D721Med (cell line): ENCODE data around the gene PKDCC.
"Not testable (repeated sequence)": the region's sequence is repeated elsewhere in the genome, so short reads cannot be mapped to it uniquely, and the experiment has no call there.

Source experiments
- DNase-seq: peaks from one replicate; pipeline ENCODE4 v3.0.0; 2011; ENCODE audit warnings: low spot score; ENCODE audit not compliant: insufficient read length
- FAIRE-seq: peaks from 2 replicates; lab custom pipeline; 2011; peaks lifted over from hg19 to GRCh38; lab: Jason Lieb, UNC
- TF ChIP-seq, protein P1 (sequence below): IDR thresholded peaks from 2 replicates; pipeline ENCODE4 v1.5.1; 2012; ENCODE audit warnings: mild to moderate bottlenecking, control low read depth; ENCODE audit not compliant: insufficient read depth; ENCODE audit errors: missing control alignments

PKDCC gene

DNA sequence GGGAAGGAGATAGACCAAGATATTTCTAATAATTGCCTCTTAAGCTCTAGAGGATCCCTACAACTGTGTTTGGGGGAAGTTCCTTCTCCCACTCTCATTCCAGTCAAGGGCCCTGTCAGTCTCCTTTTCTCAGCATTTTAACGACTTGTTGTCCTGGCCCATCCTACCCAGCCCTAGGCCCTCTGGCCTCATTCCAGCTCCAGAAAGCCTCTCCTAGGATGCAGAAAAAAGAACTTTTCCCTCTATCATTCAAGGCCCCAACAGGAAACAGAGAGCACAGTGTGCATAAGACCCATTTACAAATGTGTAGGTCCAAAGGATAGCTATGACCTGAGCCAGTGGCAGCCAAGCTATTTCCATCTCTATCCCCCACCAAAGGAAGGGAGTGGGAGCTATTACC lies 14.0 kb downstream of the PKDCC start:
- no peak for DNase-seq
- TF ChIP-seq, protein P1, sequence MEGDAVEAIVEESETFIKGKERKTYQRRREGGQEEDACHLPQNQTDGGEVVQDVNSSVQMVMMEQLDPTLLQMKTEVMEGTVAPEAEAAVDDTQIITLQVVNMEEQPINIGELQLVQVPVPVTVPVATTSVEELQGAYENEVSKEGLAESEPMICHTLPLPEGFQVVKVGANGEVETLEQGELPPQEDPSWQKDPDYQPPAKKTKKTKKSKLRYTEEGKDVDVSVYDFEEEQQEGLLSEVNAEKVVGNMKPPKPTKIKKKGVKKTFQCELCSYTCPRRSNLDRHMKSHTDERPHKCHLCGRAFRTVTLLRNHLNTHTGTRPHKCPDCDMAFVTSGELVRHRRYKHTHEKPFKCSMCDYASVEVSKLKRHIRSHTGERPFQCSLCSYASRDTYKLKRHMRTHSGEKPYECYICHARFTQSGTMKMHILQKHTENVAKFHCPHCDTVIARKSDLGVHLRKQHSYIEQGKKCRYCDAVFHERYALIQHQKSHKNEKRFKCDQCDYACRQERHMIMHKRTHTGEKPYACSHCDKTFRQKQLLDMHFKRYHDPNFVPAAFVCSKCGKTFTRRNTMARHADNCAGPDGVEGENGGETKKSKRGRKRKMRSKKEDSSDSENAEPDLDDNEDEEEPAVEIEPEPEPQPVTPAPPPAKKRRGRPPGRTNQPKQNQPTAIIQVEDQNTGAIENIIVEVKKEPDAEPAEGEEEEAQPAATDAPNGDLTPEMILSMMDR = no peak
- no peak for FAIRE-seq

DNA sequence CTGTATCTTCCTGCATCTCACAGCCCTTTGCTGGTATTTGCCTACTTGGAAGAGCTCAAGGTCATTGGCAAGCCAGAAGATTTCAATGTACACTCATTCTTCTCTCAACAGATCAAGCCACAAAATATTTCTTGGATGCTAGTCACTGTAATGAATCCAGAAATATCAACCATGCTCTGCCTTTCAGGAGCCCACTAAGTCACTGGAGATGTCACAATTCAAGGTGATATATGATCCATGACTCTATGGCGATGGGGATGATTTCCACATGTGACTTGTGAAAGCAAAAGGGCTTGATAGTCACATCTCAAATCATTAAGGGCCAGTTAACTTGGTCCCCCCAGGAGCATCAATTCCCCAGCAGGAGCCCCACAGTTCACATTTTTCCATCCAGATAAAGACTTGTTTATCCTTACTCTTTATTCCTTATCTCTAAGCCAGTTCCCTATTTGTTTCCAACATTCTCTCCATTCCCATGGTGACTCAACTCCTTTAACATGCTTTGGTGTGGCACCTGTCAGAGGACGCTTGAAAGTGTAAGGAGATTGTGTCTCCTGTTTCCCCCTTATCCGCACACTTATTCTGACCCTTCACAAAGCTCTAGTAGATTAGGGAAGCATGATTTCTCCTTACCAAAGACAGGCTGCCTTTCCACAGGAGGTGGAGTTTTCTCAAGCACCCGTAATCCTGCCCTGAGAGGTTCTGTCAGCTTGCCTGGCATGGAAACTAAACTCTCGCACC lies 15.8 kb downstream of the PKDCC start:
- FAIRE-seq (no peak), DNase-seq (no peak)

DNA sequence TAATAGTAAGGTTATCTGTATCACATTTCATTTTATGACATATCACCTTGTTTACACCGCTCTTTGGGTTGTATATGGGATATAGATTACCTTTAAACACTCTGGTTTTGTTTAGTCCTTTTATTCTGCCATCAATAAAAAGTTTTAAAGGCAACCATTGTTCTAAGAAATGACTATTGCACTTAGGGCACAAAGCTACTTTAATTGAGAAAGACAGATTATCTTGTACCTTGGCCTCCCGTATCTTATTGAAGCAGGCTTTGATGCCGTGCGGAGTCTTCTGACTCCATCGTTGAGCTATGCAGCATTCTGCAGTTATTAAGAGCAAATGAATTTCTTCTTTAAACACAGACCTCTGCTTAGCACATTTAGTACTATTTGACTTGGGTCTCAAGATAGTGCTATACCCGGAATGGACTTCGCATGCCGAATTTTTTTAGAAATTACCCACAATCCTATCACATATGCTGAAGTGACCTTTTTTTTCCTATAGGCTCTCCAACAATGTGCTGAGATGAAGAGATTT lies 16.7 kb downstream of the PKDCC start:
- TF ChIP-seq, protein P1 = no peak
- DNase-seq = no peak
- no peak for FAIRE-seq

More for the DNA sequence above, 15.8 kb downstream of the PKDCC start:
- TF ChIP-seq, protein P1 = no peak

DNA sequence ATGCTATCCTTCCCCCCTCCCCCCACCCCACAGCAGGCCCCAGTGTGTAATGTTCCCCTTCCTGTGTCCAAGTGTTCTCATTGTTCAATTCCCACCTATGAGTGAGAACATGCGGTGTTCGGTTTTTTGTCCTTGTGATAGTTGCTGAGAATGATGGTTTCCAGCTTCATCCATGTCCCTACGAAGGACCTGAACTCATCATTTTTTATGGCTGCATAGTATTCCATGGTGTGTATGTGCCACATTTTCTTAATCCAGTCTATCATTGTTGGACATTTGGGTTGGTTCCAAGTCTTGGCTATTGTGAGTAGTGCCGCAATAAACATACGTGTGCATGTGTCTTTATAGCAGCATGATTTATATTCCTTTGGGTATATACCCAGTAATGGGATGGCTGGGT lies 17.9 kb downstream of the PKDCC start:
- FAIRE-seq, DNase-seq: not testable (repeated sequence)

DNA sequence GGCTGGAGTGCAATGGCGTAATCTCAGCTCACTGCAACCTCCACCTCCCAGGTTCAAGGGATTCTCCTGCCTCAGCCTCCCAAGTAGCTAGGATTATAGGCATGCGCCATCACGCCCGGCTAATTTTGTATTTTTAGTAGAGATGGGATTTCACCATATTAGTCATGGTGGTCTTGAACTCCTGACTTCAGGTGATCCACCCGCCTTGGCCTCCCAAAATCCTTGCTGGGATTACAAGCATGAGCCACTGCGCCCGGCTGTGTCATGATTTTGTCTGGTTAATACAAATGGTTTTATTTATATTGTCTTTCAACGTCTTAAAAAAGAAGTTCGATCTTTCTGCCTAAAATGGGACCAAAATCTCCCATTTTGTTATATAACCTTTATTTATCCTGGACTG lies 19.2 kb downstream of the PKDCC start:
- not testable (repeated sequence) for FAIRE-seq, DNase-seq

DNA sequence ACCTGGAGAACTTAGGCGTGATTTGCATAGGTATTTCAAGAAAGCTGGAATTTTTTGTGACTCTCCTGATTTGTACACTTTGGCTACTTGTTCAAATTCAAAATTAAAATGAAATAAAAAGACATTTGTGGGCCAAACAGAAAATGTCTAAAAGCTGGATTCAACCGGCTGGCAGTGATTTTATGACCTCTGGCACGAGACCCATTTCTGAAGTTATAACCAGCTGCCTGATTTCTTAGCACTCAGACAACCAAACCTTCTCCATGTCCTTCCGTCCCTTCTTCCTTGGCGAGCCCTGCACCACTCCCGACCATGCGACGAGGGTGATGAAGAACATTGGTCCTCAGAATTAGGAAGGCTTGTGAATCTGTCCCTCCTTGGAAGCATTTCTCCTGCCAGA lies 19.7 kb downstream of the PKDCC start:
- TF ChIP-seq, protein P1 = no peak
- FAIRE-seq (no peak), DNase-seq (no peak)

DNA sequence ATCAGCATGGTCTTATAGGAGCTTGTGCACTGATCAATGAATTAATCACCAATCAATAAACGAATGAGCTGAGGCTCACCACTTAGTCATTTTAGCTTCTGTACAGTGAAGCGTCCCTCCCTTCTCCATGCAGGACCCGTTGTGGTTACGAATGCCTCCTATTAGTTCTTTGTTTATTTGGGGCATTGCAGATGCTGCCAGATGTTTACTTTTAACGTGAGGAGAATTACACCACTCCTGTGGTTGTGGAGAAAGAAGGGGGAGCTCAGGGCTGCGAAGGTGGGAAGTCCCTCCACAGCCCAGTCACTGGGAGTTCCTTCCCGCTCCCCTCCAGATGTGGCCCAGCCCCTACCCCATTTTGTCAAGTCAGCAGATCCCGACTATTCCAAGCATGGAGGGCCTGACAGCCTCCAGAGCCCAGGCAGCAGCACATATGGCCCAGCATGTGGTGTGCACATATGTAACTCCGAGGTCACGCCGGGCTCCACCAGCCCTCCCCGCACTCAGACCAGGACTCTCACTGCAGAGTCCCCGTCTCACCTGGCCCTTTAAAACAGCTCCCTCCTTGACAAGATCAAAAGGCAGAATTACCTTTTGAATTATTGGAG lies 20.9 kb downstream of the PKDCC start:
- no peak for FAIRE-seq
- TF ChIP-seq, protein P1 = no peak
- DNase-seq = no peak

DNA sequence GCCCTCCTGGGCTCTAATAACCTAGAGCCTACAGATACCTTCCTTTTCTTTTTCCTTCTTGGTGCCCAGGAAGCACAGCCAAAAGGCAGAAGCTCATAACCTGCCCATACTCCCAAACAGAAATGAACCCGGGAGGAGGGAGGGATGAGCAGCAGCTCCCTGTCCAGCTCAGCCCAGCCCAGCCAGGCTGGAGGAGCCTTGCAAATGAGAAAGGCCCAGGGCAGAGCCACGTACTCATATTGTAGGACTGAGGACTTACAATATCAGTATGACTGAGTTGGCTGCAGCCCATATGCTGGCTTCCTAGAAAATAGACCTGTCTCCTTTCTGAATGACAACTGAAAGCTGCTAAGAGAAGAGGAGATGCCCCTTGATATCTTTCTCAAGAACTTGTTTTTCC lies 21.7 kb downstream of the PKDCC start:
- FAIRE-seq = no peak
- TF ChIP-seq, protein P1 = no peak
- no peak for DNase-seq
